Central memory CD8-positive, alpha-beta T cell (primary cell): ENCODE data around the gene KRTAP5-8.
"Not testable (repeated sequence)": the region's sequence is repeated elsewhere in the genome, so short reads cannot be mapped to it uniquely, and the experiment has no call there.

Source experiments
- ATAC-seq: fragments of 150-1000 bp; cut with Tn5 transposase; replicated peaks from 2 replicates; pipeline ENCODE4 v1.10.0; 2022; ENCODE audit warnings: mild to moderate bottlenecking, moderate FRiP score, moderate number of reproducible peaks; ENCODE audit not compliant: poor library complexity, severe bottlenecking; ENCODE audit errors: extremely low read depth
- DNase-seq, 2 donors: peaks; one replicate each; pipeline ENCODE4 v3.0.0; 2021; ENCODE audit warnings: low spot score in 2 of 2
- H3K27ac Mint-ChIP-seq: one replicate; pipeline ENCODE4 v1.8.0; 2022; ENCODE audit warnings: low read depth, mild to moderate bottlenecking, moderate library complexity, mixed read lengths
- H3K27me3 Mint-ChIP-seq: one replicate; pipeline ENCODE4 v1.8.0; 2022; ENCODE audit warnings: mixed read lengths
- H3K36me3 Mint-ChIP-seq: one replicate; pipeline ENCODE4 v1.8.0; 2022; ENCODE audit warnings: mild to moderate bottlenecking, moderate library complexity, mixed read lengths; ENCODE audit not compliant: insufficient read depth
- H3K4me1 Mint-ChIP-seq: one replicate; pipeline ENCODE4 v1.8.0; 2022; ENCODE audit warnings: mixed read lengths
- H3K4me3 Mint-ChIP-seq: one replicate; pipeline ENCODE4 v1.8.0; 2022; ENCODE audit warnings: mild to moderate bottlenecking, moderate library complexity, mixed read lengths
- H3K9me3 Mint-ChIP-seq: one replicate; pipeline ENCODE4 v1.8.0; 2022; ENCODE audit warnings: mixed read lengths

Gene KRTAP5-8

DNA sequence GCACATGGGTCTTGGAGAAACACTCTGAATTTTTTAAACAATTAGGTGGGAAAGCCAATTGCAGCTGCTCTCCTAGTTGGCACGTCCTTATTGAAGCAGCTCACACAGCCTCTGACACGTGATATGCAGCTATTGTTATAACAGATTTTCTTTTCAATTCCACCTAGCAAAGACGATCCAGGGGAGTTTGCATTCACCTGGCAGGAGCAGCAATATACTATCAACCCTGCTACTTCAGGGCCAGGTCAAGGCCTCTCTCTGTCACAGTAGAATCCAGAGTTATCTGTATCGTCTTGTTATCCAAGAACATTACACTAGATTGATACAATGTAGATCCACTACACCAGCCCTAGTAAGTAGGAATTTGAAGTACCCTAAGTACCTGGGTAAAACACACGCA lies 36.6 kb downstream of the KRTAP5-8 start:
- no peak overlapping the region for H3K4me3 Mint-ChIP-seq
- no peaks in the 10 kb centered on the region for H3K36me3 Mint-ChIP-seq
- no peak overlapping the region for H3K27ac Mint-ChIP-seq
- DNase-seq (no peak), ATAC-seq (no peak)
- no peaks in the 10 kb centered on the region for H3K9me3 Mint-ChIP-seq
- no peaks in the 10 kb centered on the region for H3K4me1 Mint-ChIP-seq
- peaks cover 12% of the 10 kb centered on the region for H3K27me3 Mint-ChIP-seq

GRCh38 chr11:71575723-71576424 lies 38.0 kb downstream of the KRTAP5-8 start:
- Mint-ChIP-seq H3K9me3 (no peaks in the 10 kb centered on the region), H3K4me3 (no peak overlapping the region)

GRCh38 chr11:71576688-71577465 lies 39.1 kb downstream of the KRTAP5-8 start:
- not testable (repeated sequence) for H3K4me3 Mint-ChIP-seq, H3K36me3 Mint-ChIP-seq, H3K4me1 Mint-ChIP-seq, H3K27ac Mint-ChIP-seq, DNase-seq, ATAC-seq, H3K9me3 Mint-ChIP-seq
- H3K27me3 Mint-ChIP-seq: peaks cover 10% of the 10 kb centered on the region

More at GRCh38 chr11:71575723-71576424, 38.0 kb downstream of the KRTAP5-8 start:
- Mint-ChIP-seq H3K36me3 (no peaks in the 10 kb centered on the region), H3K27ac (no peak overlapping the region), H3K27me3 (peaks cover 4% of the 10 kb centered on the region), H3K4me1 (no peaks in the 10 kb centered on the region)
- no peak for DNase-seq
- no peak for ATAC-seq

GRCh38 chr11:71577469-71578004 lies 39.7 kb downstream of the KRTAP5-8 start:
- Mint-ChIP-seq H3K4me3 (no peak overlapping the region), H3K36me3 (no peaks in the 10 kb centered on the region), H3K4me1 (no peaks in the 10 kb centered on the region), H3K27ac (no peak overlapping the region), H3K27me3 (peaks cover 14% of the 10 kb centered on the region), H3K9me3 (no peaks in the 10 kb centered on the region)
- DNase-seq (no peak), ATAC-seq (no peak)

- ATAC-seq, DNase-seq, H3K27ac Mint-ChIP-seq, H3K36me3 Mint-ChIP-seq, H3K9me3 Mint-ChIP-seq, H3K4me3 Mint-ChIP-seq, H3K4me1 Mint-ChIP-seq: not testable (repeated sequence)
- H3K27me3 Mint-ChIP-seq: peaks cover 27% of the 10 kb centered on the region
Measured at GRCh38 chr11:71579513-71579912, 41.7 kb downstream of the KRTAP5-8 start.

- ATAC-seq (no peak), DNase-seq (no peak)
- Mint-ChIP-seq H3K4me1 (no peaks in the 10 kb centered on the region), H3K27ac (no peak overlapping the region), H3K4me3 (no peak overlapping the region), H3K36me3 (no peaks in the 10 kb centered on the region), H3K27me3 (peaks cover 35% of the 10 kb centered on the region), H3K9me3 (no peaks in the 10 kb centered on the region)
Measured at GRCh38 chr11:71580057-71581003, 42.5 kb downstream of the KRTAP5-8 start.

DNA sequence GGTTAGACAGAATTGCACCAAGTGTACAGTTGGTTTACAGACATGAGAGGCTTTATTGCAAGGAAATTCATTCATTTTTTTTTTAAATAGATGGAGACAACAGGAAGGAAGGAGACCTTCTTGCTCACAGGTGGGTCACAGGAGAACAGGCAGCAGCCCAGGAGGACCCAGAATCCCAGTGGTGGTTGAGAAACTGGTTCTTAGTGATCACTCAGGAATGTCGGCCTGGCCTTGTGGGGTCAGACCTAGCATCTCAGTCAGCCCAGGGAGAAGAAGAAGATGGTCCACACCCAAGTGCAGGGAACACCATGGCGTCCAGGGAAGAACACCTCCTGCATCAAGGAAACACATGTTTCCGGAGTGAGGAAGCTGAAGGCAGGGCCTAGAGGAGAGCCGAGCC lies 44.0 kb downstream of the KRTAP5-8 start:
- H3K4me1 Mint-ChIP-seq: no peaks in the 10 kb centered on the region
- no peaks in the 10 kb centered on the region for H3K36me3 Mint-ChIP-seq
- peaks cover 47% of the 10 kb centered on the region for H3K27me3 Mint-ChIP-seq
- no peaks in the 10 kb centered on the region for H3K9me3 Mint-ChIP-seq
- DNase-seq (no peak), ATAC-seq (no peak)
- no peak overlapping the region for H3K4me3 Mint-ChIP-seq
- no peak overlapping the region for H3K27ac Mint-ChIP-seq

GRCh38 chr11:71582309-71582895 lies 44.6 kb downstream of the KRTAP5-8 start, which contains the start of gene KRTAP5-11:
TSS of gene KRTAP5-11 (minus strand) at chr11:71582875. CDS start at chr11:71582837, 38 bp downstream.
- no peaks in the 10 kb centered on the region for H3K9me3 Mint-ChIP-seq
- peaks cover 48% of the 10 kb centered on the region for H3K27me3 Mint-ChIP-seq
- H3K36me3 Mint-ChIP-seq: no peaks in the 10 kb centered on the region
- H3K4me1 Mint-ChIP-seq: no peaks in the 10 kb centered on the region
- H3K4me3 Mint-ChIP-seq: no peak within 1 kb of the TSS
- ATAC-seq (no peak), DNase-seq (no peak)
- no peak within 1 kb of the TSS for H3K27ac Mint-ChIP-seq

DNA sequence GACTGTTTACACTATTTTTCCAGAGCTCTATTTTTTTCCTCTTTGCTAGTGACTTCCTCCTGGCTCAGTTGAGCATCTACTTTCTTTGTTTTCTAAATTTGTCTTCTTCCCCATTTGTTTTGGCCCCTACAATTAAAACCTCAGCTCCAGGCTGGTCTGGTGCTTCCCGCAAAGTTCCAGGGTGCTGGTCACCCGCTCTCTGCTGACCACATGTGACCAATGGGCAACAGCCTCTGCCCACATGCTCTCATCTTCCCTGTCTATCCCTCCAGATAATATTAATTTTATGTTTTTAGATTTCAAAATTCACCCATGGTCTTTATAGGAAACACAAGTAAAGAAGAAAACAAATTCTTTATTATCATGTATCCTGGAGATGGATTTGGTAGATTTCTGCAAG lies 45.1 kb downstream of the KRTAP5-8 start:
- not testable (repeated sequence) for ATAC-seq, H3K36me3 Mint-ChIP-seq, H3K4me3 Mint-ChIP-seq, H3K4me1 Mint-ChIP-seq, H3K9me3 Mint-ChIP-seq, DNase-seq, H3K27ac Mint-ChIP-seq
- H3K27me3 Mint-ChIP-seq: peaks cover 54% of the 10 kb centered on the region

DNA sequence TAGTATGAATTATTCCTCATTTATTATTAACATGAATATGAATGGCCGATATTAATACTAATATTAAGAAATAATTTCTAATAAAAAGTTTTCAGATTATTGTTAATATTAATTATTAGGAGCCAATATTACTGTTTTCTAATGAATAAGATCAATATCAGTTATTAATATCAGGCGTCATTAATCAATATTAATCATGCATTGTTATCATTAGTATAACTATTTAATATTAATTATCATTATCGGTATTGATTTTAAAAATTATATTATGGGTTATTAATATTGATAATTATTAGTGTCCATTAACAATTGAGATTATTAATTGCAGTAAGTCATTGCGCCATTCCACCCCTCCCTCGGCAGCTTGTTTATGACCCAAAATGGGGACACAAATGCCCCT lies 47.8 kb downstream of the KRTAP5-8 start:
- DNase-seq, H3K4me1 Mint-ChIP-seq, H3K9me3 Mint-ChIP-seq, ATAC-seq, H3K27ac Mint-ChIP-seq, H3K4me3 Mint-ChIP-seq, H3K36me3 Mint-ChIP-seq: not testable (repeated sequence)
- H3K27me3 Mint-ChIP-seq: peaks cover 59% of the 10 kb centered on the region

DNA sequence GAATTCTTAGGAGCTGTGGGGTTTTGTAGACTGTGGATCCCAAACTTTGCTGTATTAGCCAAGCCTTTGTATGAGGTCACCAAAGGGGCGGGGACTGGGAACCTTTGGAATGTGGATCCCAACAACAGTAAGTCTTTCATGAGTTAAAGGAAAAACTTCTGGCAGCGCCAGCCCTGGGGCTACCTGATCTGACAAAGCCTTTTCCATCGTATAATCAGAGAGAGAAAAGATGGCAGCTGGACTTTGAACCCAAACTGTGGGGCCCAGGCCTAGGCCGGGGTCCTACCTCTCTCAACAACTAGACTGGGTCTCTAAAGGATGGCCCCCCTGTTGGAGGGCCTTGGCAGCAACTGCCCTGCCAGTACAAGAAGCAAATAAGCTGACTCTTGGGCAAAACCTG lies 50.5 kb downstream of the KRTAP5-8 start:
- H3K4me3 Mint-ChIP-seq, H3K27ac Mint-ChIP-seq, H3K9me3 Mint-ChIP-seq, ATAC-seq, H3K36me3 Mint-ChIP-seq, H3K4me1 Mint-ChIP-seq, DNase-seq: not testable (repeated sequence)
- peaks cover 37% of the 10 kb centered on the region for H3K27me3 Mint-ChIP-seq
